Urinary bladder (tissue), 4 donors: ENCODE data around the gene ARHGAP15. TPM values are rescaled to one million over a fixed set of nuclear protein-coding genes. Genes with fewer than 3 reads are reported as not detected.

Experiments used
- DNase-seq: peaks from one replicate; pipeline ENCODE4 v3.0.0-alpha.2; 2015; ENCODE audit errors: extremely low spot score
- H3K27ac ChIP-seq: one replicate; pipeline ENCODE4 v1.5.1; 2013; ENCODE audit warnings: low read depth, mild to moderate bottlenecking, moderate library complexity
- H3K36me3 ChIP-seq: one replicate; pipeline ENCODE4 v1.6.1; 2013; ENCODE audit warnings: mild to moderate bottlenecking, moderate library complexity; ENCODE audit not compliant: insufficient read depth
- H3K4me1 ChIP-seq: one replicate; pipeline ENCODE4 v1.6.1; 2013; ENCODE audit warnings: mild to moderate bottlenecking, moderate library complexity; ENCODE audit not compliant: insufficient read depth
- H3K4me3 ChIP-seq: one replicate; pipeline ENCODE4 v1.5.1; 2013; ENCODE audit warnings: low read depth, low read length
- WGBS: extraction: QIAGEN DNeasy Blood & Tissue Kit; methylation state at CpG from one replicate; pipeline ENCODE4 v1.1.7; 2013; 5-methylcytosine and 5-hydroxymethylcytosine counted together
- polyA plus RNA-seq: library from polyadenylated mRNA; stranded (reverse); fragments of 200-250 nt; gene quantifications from one replicate; pipeline ENCODE4 v1.2.3, GENCODE V29; 2013
- total RNA-seq: library from RNA; depleted of rRNA; stranded (reverse); fragments of >200 nt; gene quantifications from one replicate; pipeline ENCODE4 v1.2.3, GENCODE V29; 2014
- donor health status: healthy with polysubstance abuse.
- donor health status: healthy.

The ARHGAP15 gene
- total and polyA plus RNA-seq, 2 donors, result 3.9 to 107 TPM

DNA sequence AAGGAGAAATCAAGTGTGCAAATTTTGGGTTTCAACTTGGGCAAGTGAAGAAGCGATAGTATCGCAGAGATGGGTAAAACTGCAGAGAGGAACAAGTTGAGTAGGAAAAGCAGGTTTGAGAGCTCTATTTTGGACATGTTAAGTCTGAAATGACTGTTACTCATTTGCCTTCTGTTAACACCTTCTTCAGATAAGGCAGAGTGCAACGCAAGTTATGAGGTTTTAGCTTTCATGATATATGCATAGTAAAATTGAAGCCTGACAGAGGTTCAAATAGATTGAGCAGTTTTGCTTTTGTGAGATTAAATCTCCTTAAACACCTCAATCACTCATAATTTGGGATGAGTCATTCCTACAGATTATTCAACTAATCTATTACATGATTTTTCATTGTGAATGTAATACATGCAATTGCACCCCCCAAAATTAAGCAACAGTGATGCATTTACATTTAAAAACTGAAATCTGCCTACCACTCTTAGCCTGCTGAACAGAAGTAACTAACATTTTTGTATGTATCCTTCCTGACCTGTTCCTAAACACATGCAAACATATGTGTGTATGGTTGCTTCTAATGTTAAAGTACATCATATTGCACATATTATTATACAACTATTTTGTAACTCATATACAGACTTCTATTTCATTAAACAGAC, 575.4 kb downstream of the ARHGAP15 start:
- no peak overlapping the region for H3K4me3 ChIP-seq
- 89% methylated on average over 3 of the region's 3 CpGs for WGBS
- DNase-seq, result no peak
- H3K4me1 ChIP-seq, result no peaks in the 10 kb centered on the region
- no peak overlapping the region for H3K27ac ChIP-seq
- no peaks in the 10 kb centered on the region for H3K36me3 ChIP-seq

DNA sequence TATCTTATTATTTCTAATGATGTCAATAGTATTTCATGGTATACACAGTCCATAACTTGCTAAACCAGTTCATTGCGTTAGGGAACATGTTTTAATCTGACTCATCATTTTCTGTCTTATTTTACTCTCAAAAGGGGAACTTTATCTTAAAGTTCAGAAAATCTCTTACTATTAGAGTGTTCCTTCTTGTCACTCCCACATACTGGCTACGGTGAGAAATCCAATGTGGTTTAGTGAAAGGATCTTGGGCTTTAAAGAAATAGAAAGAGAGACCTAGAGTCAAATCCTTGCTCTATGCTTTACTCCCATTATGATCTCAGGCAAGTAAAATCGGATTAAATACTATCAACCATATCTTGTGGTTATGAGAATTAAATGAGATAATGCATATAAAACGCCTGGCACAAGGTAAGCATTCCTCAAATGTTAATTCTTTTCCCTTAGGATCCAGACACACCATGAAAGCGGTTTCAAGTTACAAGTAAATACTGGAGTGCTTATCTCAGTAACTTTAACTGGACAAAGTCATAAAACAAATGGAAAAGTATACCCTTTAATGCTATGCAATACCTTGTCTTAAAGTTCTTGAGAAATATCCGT, 576.0 kb downstream of the ARHGAP15 start:
- peak; percentile 28 for DNase-seq
- H3K27ac ChIP-seq, result no peak overlapping the region
- 33% methylated on average over 6 of the region's 6 CpGs for WGBS
- H3K4me1 ChIP-seq, result no peaks in the 10 kb centered on the region
- no peak overlapping the region for H3K4me3 ChIP-seq
- H3K36me3 ChIP-seq, result no peaks in the 10 kb centered on the region

DNA sequence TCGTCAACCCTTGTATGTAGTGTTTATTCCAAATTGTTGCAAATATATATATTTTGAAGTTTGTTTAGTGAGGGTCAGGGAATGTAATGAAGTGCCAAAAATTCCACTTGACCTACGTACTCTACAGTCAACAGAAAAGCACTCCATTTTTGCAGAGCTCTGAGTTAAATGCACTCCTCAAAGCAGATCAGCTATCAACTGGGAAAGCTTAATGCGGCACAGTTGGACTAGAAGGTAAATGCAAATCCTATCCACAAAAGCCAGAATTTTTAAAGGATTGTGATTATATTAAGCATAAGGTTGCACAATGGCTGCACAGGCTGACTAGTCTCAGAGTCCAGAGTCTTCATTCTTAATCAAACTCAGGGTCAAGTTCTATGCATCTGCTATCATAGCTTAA, 577.1 kb downstream of the ARHGAP15 start:
- Histone ChIP-seq H3K4me3 (no peak overlapping the region), H3K4me1 (no peaks in the 10 kb centered on the region), H3K36me3 (no peaks in the 10 kb centered on the region), H3K27ac (no peak overlapping the region)
- 57% methylated on average over 3 of the region's 3 CpGs for WGBS
- DNase-seq, result no peak

DNA sequence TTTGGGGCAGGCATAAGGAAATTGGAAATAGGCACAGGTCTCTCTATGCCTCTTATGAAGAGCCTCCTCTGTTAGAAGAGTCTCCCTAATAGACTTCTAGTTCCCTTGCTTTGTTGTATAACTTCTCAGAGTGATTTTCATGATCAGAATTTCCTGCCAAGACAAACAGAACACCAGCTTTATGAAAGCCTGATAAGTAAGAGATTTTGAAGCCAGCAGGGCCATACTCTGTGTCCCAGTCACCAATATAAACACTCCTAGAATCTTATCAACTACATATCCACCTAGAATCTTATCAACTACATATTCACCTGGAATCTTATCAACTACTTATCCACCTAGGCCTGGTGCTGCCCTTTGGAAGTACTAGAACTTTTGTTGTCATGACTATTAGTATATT, 579.5 kb downstream of the ARHGAP15 start:
- H3K36me3 ChIP-seq, result no peaks in the 10 kb centered on the region
- no peaks in the 10 kb centered on the region for H3K4me1 ChIP-seq
- no peak overlapping the region for H3K27ac ChIP-seq
- no peak overlapping the region for H3K4me3 ChIP-seq
- no peak for DNase-seq

DNA sequence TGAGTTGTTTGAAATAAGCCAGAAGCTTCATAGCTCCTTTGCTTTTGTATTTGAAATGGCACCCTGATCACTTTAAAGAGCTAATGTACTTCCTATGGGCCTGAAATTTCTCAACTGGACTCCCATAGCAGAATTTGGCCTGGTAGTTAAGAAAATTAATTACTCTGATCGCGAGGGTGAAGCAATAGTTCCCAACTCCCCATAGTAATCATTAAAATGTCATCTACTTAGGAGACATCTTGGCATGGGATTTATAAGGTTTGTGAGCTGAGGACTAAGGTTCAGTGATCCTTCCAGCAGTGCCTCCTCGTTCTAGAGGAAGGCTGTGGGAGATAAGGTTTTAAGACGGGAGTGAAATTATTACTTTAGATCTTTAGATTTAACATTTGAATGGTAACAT, 581.0 kb downstream of the ARHGAP15 start:
- no peaks in the 10 kb centered on the region for H3K36me3 ChIP-seq
- no peak for DNase-seq
- 87% methylated on average over 4 of the region's 4 CpGs for WGBS
- no peak overlapping the region for H3K27ac ChIP-seq
- H3K4me1 ChIP-seq, result no peaks in the 10 kb centered on the region
- H3K4me3 ChIP-seq, result no peak overlapping the region

DNA sequence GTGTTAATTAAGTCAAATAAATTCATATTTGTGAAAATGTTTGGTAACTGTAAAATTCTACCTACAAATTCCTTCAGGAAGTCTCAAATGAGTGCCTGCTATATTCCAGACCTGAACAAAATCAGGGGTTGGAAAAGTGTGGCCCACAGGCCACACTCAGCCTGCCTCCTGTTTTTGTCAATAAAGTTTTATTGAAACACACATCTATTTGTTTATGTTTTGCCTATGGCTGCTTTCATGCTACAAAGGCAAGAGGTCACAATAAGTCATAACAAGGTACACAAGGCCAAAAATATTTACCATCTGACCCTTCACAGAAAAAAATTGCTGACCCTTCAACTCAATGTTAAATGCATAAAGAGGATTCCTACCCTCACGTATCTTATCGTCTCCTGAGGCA, 581.7 kb downstream of the ARHGAP15 start:
- 94% methylated on average over 2 of the region's 2 CpGs for WGBS
- no peak overlapping the region for H3K27ac ChIP-seq

DNA sequence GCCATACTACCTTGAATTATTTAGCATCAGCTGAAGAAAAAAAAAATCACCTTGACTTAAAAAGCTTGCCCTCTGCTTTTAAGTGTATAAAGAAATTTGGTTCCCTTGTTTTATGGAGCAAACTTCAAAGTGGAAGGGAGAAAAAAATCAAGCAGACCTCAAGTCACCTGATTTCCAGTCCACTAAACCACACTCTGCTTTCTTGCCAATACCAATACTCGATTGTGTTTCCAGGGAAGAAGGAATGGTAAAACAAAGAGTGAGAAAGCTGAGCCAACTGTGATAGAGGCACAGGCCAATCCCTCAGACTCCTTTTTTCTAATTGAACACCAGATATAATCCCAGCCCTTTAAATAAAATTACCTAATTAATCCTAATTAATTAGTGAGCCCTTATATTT, 587.3 kb downstream of the ARHGAP15 start:
- Histone ChIP-seq H3K27ac (no peak overlapping the region), H3K4me3 (no peak overlapping the region), H3K4me1 (no peaks in the 10 kb centered on the region), H3K36me3 (no peaks in the 10 kb centered on the region)
- DNase-seq, result no peak
- 51% methylated on average over 1 of the region's 1 CpG for WGBS

More for the DNA sequence above, 581.7 kb downstream of the ARHGAP15 start:
- Histone ChIP-seq H3K4me1 (no peaks in the 10 kb centered on the region), H3K4me3 (no peak overlapping the region), H3K36me3 (no peaks in the 10 kb centered on the region)
- no peak for DNase-seq

DNA sequence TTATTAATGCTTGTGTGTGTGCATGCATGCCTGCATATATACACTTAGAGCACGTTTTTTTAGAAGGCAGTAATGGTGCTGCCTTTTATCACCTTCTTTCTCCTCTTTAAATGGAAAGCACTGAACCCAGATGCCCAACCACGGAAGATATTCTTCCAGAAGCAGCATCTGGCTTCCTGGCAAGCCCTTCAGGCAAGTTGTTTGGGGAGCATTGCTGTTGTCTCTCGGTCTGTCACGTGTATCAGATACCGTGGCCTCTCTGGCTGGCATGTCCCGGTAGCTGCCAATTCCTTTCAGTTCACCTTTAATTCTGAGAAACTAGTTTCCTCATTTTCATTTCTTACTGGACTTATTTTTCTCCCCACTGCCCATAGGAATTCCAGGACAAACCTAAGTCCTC, 587.8 kb downstream of the ARHGAP15 start:
- no peaks in the 10 kb centered on the region for H3K4me1 ChIP-seq
- no peaks in the 10 kb centered on the region for H3K36me3 ChIP-seq
- H3K4me3 ChIP-seq, result no peak overlapping the region
- 30% methylated on average over 6 of the region's 6 CpGs for WGBS
- no peak overlapping the region for H3K27ac ChIP-seq
- no peak for DNase-seq

DNA sequence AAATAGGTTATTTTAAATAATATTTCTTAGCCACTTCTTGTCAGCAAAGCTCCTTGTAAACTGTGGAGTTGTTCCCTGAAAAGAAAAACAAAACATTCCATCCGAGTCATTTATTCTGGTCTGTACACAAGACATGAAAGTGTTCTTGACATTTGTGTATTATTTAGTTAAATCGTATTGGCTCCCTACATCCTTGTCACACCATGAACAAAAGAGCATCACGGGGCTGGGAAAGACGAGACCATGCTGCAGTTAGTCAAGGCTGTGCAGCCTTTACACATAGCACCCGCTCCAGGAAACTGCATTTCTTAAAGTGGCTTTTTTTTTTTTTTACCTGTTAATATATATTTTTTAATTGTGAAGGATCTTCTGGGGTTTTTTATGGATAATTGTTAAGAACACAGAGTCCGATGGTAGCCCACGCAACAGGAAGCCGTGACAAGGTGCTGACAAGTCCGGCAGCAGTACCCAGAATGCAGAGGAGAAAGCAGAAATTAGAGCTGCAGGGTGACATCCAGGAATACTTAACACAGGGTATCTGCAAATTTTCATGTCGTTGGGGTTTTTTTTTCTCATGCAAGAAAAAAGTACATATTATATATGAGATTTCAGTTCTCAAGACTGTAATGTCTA, 588.4 kb downstream of the ARHGAP15 start:
- DNase-seq, result no peak
- no peak overlapping the region for H3K4me3 ChIP-seq
- H3K27ac ChIP-seq, result no peak overlapping the region
- WGBS, result 46% methylated on average over 10 of the region's 10 CpGs
- H3K4me1 ChIP-seq, result no peaks in the 10 kb centered on the region
- no peaks in the 10 kb centered on the region for H3K36me3 ChIP-seq

DNA sequence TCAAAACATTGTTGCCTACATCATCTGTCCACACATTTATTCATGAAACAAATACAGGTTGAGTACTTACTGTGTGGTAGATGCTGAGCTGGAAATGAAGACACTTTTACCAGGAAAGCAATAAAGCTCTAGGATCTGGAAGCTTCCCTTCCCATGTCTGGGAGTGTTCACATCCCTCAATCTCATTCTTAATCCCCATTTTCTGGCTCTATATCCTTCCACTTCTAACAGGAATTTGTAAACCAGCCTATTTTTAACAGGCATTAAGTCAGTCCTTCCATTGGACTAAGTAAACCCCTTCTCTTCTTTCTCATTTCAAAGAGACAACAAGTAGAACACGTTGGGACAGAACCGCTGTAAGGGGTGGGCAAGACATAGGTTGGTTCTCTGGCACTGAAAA, 589.5 kb downstream of the ARHGAP15 start:
- Histone ChIP-seq H3K4me1 (no peaks in the 10 kb centered on the region), H3K4me3 (no peak overlapping the region), H3K36me3 (no peaks in the 10 kb centered on the region), H3K27ac (no peak overlapping the region)
- DNase-seq, result no peak
- 87% methylated on average over 2 of the region's 2 CpGs for WGBS

DNA sequence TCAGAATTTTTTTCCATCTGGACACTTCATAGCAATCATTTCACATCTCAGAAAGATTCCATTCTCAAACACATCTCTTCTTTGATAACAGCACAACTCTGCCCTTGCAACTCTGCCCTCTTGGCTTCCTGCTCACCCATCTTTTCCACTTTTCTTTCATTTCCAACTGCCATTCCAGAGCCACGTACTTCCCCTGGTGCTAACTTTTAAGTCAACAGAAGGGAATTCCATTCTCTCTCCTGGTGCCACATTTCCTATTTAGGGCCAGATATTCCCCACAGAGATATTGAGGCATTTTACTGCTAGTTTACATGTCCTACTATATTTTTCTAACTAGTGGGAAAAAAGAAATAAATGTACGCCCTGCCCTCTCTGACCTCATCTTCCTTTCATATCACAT, 590.2 kb downstream of the ARHGAP15 start:
- DNase-seq, result no peak
- Histone ChIP-seq H3K4me1 (no peaks in the 10 kb centered on the region), H3K36me3 (no peaks in the 10 kb centered on the region), H3K27ac (no peak overlapping the region), H3K4me3 (no peak overlapping the region)
- WGBS, result 77% methylated on average over 2 of the region's 2 CpGs

DNA sequence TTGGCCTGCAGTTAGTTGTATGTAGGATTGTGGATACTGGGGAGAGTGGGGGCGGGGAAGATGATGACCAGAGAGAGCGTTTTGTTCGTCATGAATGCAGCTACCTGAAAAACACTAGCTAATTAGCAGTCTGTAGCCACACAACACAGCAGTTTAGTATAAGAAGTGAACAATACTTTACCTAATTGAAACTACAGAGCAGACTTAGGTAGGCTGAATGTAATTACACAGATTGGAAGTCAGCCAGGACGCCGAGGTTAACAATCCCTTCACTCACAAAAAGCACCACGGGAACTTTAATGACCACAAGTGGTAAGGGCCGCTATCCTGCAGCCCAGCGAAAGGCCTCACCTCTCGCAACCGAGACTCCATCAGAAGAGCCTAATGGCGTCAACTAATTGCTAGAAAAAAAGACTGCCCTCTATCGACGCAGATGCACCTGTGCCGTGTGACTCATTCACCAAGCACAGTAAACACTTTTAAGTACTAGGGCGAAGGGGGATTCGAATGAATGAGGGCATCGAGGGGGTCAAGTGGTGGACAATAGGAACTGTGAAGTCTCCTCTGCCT, 591.0 kb downstream of the ARHGAP15 start:
- H3K36me3 ChIP-seq, result no peaks in the 10 kb centered on the region
- WGBS, result 92% methylated on average over 17 of the region's 17 CpGs
- H3K27ac ChIP-seq, result no peak overlapping the region
- no peak for DNase-seq
- H3K4me1 ChIP-seq, result no peaks in the 10 kb centered on the region
- no peak overlapping the region for H3K4me3 ChIP-seq

DNA sequence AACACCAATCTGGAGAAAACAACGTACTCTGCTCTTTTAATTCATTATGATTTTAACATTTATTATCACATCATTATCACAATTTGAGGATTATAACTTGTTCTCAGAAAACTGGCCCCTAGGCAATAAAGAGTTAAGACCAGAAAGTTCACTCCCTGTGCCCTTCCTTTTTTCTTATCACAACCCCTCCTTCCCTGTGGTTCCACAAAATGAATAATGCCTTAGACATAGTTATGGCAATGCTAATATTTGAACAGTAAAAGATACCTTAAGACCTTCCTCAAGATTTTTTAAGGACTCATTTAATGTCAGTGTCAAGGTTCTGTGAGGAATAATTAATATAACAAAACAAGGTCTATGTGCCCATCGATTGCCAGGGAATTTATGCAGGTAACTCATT, 596.2 kb downstream of the ARHGAP15 start:
- Histone ChIP-seq H3K36me3 (no peaks in the 10 kb centered on the region), H3K4me1 (no peaks in the 10 kb centered on the region), H3K4me3 (no peak overlapping the region), H3K27ac (no peak overlapping the region)
- WGBS, result 94% methylated on average over 2 of the region's 2 CpGs
- no peak for DNase-seq

DNA sequence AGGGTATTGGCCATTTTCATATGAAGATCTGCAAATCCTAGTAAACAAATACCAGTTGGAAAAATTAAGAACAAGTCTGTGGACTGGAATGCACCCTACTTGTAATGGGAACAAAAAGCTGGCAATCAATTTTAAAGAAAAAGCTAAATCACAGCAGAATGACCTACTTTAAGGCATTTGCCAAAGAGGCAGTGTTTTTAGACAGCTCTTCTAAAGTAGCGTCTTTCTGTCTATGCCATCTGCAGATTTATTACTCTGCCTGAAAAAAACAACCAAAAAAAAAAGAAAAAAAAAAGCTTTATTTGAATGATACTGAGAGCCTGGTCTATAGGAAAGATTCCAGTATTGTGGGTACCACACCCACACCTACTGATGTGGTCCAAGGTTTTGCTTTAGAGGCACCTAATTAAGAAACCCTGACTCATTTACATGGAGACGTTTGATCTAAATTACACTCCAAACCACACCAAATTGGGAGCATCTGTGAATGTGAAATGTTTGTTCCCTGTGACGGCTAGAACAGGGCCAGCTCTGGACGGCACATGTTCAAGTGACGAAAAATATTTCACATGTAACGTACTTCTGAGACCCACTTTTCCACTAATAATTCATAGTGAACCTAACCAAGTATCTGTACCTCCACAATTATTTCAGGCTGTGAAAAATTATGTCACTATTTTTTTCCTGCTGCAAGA, 597.1 kb downstream of the ARHGAP15 start:
- no peaks in the 10 kb centered on the region for H3K36me3 ChIP-seq
- H3K27ac ChIP-seq, result no peak overlapping the region
- no peak overlapping the region for H3K4me3 ChIP-seq
- H3K4me1 ChIP-seq, result no peaks in the 10 kb centered on the region
- DNase-seq, result no peak
- WGBS, result 88% methylated on average over 6 of the region's 6 CpGs
